ENCODE measurements around the gene MIOX. TPM values are rescaled to one million over a fixed set of nuclear protein-coding genes. Genes with fewer than 3 reads are reported as not detected.
A peak's percentile ranks its signal among the peaks of the same experiment; 100 is the strongest.

The MIOX gene
- polyA plus RNA-seq, 4 donors = 3.6 to 18.2 (median 13.4) TPM

DNA sequence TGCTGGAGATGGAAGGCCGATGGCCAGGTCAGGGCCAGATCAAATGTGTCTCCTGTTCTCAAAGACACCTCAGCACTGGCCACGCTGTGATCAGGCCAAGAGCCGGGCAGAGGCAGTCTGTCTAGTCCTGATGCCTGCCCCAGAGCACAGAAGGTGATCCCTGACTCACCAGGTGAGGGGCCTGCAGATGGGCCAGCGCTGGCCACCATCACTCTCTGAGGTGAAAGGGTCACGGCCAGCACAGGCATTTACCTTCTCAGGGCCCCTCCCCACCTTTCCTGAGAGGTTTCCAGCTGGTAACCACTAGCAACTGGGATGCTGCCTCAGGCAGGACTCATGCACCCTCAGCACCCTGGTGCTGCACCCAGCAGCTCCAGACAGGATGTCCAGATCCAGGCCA, 14.7 kb upstream of the MIOX start:
- no peak for DNase-seq (ENCODE audit: low read depth in 4 of 4, low spot score in 2 of 4)

DNA sequence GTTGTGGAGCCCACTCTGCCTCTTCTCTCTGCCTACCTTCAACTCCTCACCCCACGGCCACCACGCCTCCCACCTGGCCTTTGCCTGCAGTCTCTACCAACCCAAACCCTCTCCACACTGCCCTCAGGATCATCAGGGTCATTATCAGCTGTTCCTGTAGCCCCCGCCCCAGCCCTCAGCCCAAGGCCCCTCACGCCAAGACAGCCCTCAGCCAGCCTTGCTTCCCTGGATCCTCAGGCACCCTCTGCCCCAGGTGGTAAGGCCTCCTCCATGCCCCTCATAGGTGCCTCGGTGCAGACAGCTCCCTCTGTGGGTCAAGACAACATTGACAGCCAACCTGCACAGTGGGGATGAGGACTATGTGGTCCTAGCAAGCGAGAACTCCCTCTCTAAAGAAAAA, 13.6 kb upstream of the MIOX start:
- no peak for DNase-seq (ENCODE audit: low read depth in 4 of 4, low spot score in 2 of 4)

DNA sequence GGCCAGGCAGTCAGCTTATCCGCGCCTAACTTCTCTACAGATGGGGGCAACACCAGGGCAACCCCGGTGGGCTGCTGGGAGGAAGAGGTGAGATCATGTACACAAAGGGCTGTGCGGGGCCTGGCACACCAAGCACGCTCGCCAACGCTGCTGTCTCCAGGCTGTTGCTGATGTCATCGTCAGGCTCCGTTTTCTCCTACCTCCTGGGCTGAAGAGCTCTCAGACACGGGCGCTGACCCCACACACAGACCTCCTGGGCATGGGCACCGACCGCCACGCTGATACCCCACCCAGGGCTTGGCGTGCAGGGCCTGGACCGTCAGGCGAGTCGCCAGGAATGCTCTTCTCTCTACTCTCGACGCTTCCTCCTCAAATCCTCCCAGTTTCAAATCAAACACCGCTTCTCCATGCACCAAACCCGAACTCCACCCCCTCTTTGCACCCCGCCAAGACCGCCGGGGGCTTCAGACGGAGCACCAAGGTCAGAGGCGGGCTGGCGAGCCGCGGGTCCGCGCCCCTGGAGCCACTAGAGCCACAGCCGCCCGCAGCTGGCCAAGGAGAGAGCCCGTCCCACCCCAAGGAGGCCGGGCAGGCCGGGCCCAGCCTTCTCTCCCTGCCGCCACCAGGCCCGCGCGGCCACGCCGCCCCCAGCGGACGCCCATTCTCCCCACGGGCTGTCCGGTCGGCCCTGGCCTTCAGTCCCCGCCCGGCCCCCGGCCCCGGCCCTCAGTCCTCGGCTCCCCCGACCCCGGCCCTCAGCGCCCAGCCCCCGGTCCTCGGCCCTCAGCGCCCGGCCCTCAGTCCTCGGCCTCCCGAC, 12.6 kb upstream of the MIOX start:
- DNase-seq (ENCODE audit: low read depth in 4 of 4, low spot score in 2 of 4) = no peak

DNA sequence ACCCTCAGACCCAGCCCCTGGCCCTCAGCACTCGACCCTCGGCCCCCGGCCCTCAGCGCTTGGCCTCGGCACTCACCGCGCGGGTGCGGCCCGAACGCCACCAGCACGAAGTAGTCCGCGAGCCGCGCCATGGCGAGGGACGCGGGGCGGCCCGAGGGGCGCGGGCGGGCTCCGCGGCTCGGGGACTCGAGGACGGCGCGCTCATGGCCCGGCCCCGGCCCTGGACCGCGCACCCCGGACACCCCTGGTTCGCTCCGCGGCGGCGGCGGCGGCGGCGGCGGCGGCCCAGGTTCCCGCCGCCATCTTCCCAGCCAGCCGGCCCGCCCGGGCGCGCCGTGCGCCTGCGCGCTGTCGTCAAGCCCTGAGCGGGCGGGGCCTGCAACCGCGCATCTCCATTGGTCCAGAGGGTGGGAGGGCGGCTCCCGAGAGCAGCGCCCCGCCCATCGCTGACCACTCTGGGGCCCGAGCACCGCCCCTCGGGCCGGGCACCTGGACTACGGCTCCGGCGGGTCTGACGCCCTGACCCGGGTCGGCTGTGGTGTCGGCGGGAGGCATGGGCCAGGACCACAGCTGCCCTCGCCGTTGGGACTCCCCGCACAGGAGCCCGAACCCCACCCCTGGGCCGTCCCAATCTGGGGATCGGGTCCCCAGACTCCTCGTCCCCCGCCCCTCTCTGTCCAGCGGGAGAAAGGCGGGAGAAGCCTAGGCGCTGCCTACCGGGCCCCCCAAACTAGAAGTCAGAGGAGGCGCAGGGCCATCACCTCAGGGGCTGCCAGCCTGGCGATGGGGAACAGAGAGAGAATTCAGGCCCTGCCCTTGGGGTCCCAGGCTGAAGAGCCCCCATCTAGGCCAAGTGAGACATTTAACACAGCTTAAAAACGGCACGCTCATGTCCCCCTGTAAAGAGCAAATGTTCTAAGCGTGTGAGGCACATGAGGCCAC, 11.7 kb upstream of the MIOX start, which contains the start of gene SBF1:
TSS of gene SBF1 (minus strand) at position 326 of the 942 bp plus-strand sequence. CDS start at position 131, 195 bp downstream.
- DNase-seq (ENCODE audit: low read depth in 4 of 4, low spot score in 2 of 4) = peak; percentile 50 to 82 (median 79)

DNA sequence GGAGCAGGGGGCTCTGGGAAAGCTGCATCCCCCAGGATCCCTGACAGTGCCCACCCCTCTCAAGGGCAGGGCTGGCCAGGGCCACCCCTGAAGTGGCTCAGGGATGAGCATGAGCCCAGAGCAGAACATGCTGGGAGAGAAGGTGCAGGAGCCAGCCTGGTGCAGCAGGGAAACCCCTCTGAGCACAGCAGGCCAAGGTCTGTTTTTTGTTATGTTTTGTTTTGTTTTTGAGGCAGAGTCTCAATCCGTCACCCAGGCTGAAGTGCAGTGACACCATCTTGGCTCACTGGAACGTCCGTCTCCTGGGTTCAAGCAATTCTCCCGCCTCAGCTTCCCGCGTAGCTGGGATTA, 11.0 kb upstream of the MIOX start:
- no peak for DNase-seq (ENCODE audit: low read depth in 4 of 4, low spot score in 2 of 4)

DNA sequence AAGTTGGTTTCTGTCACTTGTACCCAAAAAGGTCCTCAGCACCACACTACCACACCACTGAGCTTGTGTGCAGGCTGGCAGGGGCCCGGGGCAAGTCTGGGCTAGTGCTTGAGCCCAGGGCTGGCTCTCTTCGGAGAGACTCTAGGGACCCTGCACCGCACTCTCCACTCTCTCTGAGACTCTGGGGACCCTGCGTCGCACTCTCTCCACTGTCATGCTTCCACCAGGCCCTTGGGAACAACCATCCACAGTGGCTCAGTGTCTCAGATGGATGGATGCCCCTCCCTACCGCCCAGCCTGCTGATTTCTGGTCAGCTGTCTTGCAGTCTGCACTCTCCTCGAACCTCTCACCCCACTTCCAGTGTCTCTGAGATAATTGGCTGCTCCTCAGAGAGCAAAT, 9.8 kb upstream of the MIOX start:
- DNase-seq (ENCODE audit: low read depth in 4 of 4, low spot score in 2 of 4) = no peak

DNA sequence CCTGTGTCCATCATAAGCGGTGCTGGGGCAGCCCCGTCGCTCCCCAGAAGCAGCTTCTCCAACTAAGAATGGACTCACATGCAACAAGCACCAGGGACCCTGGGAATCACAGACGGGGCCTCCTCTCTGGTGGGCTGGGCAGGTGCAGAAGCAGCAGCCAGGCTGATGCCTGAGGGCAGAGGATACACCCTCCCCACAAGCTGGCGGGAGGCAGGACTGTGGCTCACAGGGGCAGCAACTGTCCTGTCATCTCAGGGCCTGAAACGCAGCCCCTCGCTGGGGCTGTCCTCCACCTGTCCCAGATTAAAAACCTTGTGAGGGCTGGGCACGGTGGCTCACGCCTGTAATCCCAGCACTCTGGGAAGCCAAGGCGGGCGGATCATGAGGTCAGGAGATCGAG, 8.7 kb upstream of the MIOX start:
- no peak for DNase-seq (ENCODE audit: low read depth in 4 of 4, low spot score in 2 of 4)

DNA sequence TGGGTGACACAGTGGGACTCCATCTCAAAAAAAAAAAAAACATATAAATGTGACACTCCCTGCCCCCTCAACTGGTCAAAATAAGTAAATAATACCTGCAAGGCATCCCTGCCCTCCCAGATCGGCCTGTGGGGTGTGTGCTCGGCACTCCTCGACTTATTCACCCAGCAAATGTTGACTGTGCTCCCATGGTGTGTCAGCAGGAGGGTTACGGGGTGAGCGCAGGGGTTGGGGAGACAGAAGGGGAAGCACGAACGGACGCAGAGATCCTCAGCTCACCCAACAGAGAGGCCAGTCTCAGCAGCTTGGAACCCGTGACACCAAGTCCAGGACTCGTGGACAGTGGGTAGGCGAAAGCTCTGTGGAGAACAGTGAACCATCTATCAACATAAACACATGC, 6.9 kb upstream of the MIOX start:
- no peak for DNase-seq (ENCODE audit: low read depth in 4 of 4, low spot score in 2 of 4)

DNA sequence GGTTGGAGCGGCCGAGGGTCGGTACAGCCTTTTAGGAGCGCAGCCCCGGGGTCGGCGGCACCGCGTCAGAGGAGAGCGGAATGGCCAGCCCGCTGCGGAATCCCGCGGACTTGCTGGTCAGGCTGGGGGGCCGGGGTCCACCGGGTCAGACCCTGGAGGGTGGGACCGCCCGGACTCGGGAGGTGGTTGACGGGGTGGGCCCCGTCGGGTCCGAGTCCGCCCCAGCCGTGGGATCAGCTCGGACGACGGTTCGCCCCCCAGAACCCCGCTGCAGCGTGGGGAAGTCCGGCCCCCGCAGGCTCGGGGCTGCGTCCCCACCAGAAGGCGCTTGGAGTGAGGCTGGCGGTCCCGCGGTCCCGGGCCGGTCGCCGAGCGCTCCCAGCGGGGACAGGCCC, 5.6 kb upstream of the MIOX start:
- DNase-seq (ENCODE audit: low read depth in 4 of 4, low spot score in 2 of 4) = no peak

DNA sequence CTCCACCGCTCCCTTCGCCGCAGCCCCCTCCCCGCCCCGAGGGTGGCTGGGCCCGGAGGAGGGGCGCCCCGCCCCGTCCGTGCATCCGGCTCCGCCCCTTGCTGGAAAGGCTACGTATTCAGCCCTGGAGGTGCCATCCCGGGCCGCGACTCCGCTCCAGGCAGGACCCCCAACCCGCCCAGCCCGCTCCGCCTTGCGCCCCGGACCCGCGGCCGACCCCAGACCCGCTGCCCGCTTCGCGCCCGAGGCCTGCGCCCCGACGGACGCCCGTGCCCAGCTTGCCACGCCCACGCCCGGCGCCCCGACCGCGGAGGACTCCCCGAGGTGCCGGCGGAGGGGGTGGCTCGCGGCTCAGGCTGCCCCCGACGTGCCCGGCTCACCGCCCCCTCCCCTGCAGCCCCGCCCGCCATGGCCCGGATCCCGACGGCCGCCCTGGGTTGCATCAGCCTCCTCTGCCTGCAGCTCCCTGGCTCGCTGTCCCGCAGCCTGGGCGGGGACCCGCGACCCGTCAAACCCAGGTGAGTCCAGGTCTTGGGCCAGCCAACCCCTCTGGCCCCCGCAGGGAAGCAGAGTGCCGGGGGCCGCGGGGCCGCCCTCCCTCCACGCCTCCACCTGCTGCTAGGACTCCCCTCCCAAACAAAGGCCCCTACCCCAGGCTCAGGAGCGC, 5.1 kb upstream of the MIOX start, which contains the start of gene ADM2:
TSS of gene ADM2 (plus strand) at position 104 of the 667 bp plus-strand sequence. CDS start at position 409, 305 bp downstream.
- DNase-seq (ENCODE audit: low read depth in 4 of 4, low spot score in 2 of 4) = no peak

DNA sequence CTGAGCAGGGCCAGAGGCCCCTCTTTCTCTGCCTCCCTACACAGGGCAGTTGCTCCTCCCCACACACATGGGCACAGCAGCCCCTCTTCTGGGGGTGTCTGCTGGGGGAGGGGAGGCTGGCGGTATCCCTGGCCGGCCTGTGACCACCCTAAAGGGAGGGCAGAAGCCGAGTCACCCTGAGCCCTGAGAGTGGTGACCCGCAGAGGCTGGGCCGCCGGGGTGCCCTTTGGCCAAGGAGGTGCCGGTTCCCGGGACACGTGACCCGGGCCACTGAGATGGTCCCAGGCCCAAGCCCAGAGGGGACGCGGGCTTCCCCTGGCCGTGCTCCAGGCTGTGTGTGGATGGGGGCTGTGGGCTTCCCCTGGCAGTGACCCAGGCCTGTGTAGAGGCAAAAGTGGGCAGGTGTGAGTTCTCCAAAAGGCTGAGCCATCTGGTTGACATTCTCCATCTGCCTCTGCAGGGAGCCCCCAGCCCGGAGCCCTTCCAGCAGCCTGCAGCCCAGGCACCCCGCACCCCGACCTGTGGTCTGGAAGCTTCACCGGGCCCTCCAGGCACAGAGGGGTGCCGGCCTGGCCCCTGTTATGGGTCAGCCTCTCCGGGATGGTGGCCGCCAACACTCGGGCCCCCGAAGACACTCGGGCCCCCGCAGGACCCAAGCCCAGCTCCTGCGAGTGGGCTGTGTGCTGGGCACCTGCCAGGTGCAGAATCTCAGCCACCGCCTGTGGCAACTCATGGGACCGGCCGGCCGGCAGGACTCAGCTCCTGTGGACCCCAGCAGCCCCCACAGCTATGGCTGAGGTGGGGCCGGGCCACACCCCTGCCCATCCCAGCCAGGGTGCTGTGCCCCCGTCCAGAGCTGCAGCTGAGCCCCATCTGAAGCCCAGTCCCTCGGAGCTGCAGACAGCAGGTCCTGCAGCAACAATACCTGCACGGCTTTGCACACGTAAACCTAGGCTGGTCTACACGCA, 4.3 kb upstream of the MIOX start:
- no peak for DNase-seq (ENCODE audit: low read depth in 4 of 4, low spot score in 2 of 4)

DNA sequence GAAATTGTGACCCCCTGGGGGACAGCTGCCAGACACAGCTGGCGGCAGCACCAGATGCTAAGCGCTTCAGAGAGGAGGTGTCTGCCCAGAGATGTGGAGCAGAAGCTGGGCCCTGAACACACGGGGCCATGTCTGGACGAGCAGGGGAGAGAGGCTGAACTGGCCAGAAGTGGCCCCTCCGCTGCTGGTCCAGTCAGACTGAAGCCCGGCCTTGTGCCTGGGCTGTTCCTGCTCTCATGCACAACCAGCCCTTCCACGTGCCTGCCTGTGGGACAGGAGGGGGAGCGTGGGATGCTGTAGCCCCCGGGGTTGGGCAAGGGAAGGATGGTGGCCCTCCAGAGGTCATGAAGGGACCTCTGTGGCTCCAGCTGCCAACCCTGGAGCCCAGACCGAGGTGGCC, 3.6 kb upstream of the MIOX start:
- no peak for DNase-seq (ENCODE audit: low read depth in 4 of 4, low spot score in 2 of 4)

DNA sequence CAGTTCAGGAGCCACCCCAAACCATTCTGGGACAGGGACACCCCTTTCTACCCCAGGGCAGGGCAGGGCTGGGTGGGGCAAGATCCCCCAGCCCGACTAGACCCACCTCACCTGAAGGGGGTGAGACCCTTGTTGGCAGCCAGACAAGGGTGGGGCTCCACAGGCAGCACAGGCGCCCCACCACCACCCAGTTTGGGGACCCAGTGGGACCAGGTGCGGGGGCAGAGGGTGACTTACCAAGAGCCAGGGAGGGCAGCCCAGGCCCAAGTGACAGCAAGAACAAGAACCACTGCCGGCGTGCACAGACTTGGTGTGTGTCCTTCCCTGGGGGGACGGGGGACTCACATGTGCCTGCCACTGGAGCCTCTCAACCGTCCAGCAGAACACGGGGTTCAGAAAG, 3.1 kb upstream of the MIOX start:
- DNase-seq (ENCODE audit: low read depth in 4 of 4, low spot score in 2 of 4) = no peak

DNA sequence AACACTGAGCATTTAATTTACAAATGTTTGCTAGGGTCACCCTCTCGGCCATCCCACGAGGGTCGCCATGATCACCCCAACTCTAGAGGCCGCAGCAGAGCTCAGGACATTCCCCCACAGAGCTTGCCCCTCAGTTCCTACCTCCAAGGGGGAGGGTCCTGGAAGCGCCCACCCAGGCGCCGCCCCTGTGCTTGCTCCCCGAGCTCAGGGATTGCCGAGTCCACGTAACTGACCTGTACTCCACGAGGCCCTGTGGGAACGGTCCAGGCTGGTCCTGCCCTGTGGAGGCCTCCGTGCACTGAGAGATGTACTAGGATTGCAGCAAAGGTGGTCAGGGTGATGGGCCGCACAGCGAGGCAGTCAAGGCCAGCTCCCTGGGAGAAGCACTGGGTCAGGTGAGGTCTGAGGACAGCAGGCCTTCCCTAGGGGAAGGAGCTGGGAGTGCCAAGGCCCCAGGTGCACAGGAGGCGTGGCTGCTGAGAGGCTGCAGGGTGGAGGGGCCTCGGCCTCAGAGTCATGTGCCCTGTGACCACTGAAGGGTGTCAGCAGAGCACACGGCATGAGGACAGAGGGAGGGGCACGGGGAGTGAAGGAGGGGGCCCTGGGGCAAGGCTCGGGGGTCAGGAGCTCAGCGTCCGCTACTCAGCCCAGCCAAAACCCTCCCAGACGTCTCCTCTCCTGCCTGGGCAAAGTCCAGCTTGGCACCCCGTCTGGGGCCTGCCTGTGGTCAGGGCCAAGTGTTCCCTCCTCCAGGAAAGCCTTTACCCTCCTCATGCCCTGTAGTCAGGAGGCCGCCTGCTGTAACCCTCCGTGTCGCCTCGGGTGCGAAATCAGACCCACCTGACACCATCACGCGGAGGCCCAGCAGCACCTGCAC, 2.4 kb upstream of the MIOX start:
- no peak for DNase-seq (ENCODE audit: low read depth in 4 of 4, low spot score in 2 of 4)

DNA sequence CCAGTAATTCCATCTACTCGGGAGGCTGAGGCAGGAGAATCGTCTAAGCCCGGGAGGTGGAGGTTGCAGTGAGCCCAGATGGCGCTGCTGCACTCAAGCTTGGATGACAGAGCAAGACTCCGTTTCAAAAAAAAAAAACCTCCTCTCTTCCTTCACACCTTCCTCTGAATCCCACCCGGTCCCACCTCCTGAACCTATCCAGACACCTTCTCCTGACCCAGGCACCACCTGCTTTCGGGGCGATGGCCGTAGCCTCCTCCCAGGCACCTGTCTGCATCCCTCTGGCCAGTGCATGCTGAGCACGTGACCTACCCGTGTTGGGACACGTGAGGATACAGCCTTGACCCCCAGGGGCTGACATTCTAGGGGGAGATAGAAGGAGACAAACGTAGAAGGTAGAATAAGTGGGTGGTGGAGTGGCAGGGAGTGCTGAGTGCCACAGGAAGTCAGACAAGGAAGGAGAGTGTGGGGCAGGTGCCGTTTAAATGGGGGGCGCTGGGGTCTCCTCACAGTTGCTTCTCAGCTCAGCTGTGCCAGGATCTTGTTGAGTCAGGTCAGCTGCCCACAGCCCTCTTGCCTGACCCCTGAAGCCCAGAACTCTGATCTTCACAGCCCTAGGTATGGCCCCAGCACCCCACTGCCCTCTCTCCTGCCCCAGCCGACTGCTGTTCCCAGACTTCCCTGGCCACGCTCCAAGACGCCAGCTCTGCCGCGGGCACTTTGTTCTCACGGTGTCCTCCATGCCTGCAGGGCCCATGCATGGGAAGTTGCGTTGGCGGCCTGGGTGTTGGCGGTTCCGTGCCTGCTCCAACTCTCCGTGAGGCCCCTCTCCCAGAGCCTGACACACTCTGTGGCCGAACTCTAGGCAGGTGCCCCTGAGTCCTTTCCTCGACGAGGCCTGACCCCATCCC, 1.2 kb upstream of the MIOX start:
- DNase-seq (ENCODE audit: low read depth in 4 of 4, low spot score in 2 of 4) = no peak

DNA sequence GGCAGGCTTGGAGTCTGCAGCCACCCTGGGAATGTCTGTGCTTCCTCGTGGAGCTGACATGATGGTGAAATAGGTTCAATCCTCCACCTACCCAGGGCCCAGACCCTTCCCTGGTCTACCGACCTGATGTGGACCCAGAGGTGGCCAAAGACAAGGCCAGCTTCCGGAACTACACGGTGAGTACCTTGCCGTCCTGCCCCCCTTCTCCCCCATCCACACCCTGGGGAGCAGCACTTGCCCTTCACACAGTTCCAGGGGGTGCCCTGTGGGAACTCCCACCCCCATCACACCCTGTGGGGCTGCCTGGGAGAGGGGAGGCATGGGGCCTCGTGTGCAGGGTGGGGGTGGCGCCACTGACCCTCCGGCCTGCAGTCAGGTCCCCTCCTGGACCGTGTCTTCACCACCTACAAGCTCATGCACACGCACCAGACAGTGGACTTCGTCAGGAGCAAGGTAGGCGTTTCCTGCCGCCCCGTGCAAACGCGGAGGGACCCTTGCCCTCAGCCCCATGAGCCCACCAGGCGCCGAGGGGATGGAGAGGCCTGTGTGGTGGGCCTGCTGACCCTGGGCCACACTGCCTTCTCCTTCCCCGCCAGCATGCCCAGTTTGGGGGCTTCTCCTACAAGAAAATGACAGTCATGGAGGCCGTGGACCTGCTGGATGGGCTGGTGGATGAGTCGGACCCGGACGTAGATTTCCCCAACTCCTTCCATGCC, 789 bp downstream of the MIOX start:
- DNase-seq (ENCODE audit: low read depth in 4 of 4, low spot score in 2 of 4) = no peak

DNA sequence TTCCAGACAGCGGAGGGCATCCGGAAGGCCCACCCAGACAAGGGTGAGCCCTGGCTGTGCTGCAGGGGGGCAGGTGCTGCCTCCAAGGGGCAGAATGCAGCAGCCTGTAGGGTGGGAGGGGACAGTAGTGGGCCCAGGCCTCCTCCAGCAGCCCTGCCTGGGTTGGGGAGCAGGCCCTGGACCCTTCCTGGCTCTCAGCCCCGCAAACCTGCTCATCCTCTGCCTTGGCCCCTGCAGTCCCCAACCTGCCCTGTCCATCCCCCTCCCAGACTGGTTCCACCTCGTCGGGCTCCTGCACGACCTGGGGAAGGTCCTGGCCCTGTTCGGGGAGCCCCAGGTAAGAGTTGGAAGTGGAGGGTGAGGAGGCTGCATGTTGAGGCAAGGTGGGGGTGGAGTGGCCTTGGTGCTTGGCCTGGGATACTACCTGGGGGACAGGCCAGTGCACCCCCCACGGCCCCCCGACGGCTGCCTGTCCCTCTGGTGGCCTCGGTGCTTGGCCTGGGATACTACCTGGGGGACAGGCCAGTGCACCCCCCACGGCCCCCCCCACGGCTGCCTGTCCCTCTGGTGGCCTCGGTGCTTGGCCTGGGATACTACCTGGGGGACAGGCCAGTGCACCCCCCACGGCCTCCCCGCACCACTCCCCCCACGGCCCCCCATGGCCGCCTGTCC, 1.5 kb downstream of the MIOX start:
- DNase-seq (ENCODE audit: low read depth in 4 of 4, low spot score in 2 of 4) = no peak

Measured in left renal cortex interstitium (tissue), 4 donors.